ENCODE results near the gene UBE2V1. TPM values are rescaled to one million over a fixed set of nuclear protein-coding genes. Genes with fewer than 3 reads are reported as not detected.
A peak's percentile ranks its signal among the peaks of the same experiment; 100 is the strongest.

UBE2V1 gene
- total RNA-seq, 1 experiment from 2014 or later: 119 TPM

GRCh38 chr20:50096237-50096636, 16.7 kb downstream of the UBE2V1 start:
- BruUV-seq (replicated peaks): TSS peak; percentile 19
- Histone ChIP-seq H3K4me3 (ENCODE audit: low read length) (no peak overlapping the region), H3K27ac (ENCODE audit: low read length) (no peak overlapping the region), H3K9ac (ENCODE audit: low read length) (no peak overlapping the region), H3K4me1 (ENCODE audit: insufficient read depth, low read length) (no peaks in the 10 kb centered on the region), H3K9me3 (ENCODE audit: low read length) (no peaks in the 10 kb centered on the region), H3K79me2 (ENCODE audit: low read length) (peaks cover 93% of the 10 kb centered on the region), H3K36me3 (ENCODE audit: low read depth, low read length) (peaks cover 64% of the 10 kb centered on the region), H4K20me1 (ENCODE audit: low read length) (peaks cover 54% of the 10 kb centered on the region), H3K9me2 (replicated peaks; ENCODE audit: low read length) (no peaks in the 10 kb centered on the region), H3K27me3 (ENCODE audit: low read length) (no peaks in the 10 kb centered on the region), H2AFZ (ENCODE audit: low read length) (no peak overlapping the region), H3F3A (ENCODE audit: low read length, unreplicated experiment) (no peaks in the 10 kb centered on the region), H3K4me2 (ENCODE audit: low read length) (no peak overlapping the region)
- ChIA-PET CTCF (no interaction called here), POLR2A (ENCODE audit: unreplicated experiment) (no interaction called here)
- intact Hi-C loops (cut with micrococcal nuclease): no loop called here
- TF ChIP-seq EZH2phosphoT487 (IDR thresholded peaks at IDR 0.05; ENCODE audit: borderline replicate concordance, low read length) (no peak), CTCF (conservative IDR thresholded peaks at IDR 0.05; ENCODE audit: low read depth, low read length) (no peak), EZH2 (IDR thresholded peaks at IDR 0.05; ENCODE audit: low read length, unreplicated experiment) (no peak)
- DNase-seq (no peak), ATAC-seq (no peak)

DNA sequence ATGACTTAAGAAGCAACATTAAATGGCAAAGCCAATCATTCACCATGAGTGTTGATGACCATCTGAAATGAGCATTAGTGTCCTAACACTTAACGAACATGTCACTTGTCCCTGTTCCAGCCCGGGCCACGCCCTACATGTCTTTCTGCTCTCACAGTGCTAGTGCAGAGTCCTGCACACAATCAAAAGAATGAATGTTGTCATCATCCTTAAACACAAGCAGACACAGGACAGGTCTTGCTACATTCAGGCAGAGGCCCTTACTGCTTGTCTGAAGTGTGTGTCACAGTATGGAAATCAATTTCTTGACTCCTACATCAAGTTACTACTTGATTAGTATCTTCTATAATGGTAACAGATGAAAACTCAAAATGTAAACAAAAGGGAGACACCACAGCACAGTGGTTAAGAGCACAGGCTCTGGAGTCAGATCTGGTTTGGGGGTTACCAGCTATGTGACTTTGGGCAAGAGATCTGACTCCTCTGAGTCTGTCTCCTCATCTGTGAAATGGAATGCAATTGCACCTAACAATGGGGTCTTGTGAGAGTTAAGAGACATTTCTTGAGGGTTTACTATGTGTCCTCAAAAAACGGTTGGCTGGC, 17.4 kb downstream of the UBE2V1 start:
- no peak overlapping the region for H3K4me2 ChIP-seq (ENCODE audit: low read length)
- no peak overlapping the region for H3K4me3 ChIP-seq (ENCODE audit: low read length)
- TF ChIP-seq EZH2 (IDR thresholded peaks at IDR 0.05; ENCODE audit: low read length, unreplicated experiment) (no peak), CTCF (conservative IDR thresholded peaks at IDR 0.05; ENCODE audit: low read depth, low read length) (no peak), EZH2phosphoT487 (IDR thresholded peaks at IDR 0.05; ENCODE audit: borderline replicate concordance, low read length) (no peak)
- peaks cover 67% of the 10 kb centered on the region for H3K36me3 ChIP-seq (ENCODE audit: low read depth, low read length)
- DNase-seq (no peak), ATAC-seq (no peak)
- peaks cover 49% of the 10 kb centered on the region for H4K20me1 ChIP-seq (ENCODE audit: low read length)
- H3K27ac ChIP-seq (ENCODE audit: low read length): no peak overlapping the region
- H3K9ac ChIP-seq (ENCODE audit: low read length): no peak overlapping the region
- POLR2A ChIA-PET (ENCODE audit: unreplicated experiment): interaction anchor here (0.5 kb wide), 1 partner anchor 483 kb away, joined by 5 read pairs; no protein-coding TSS in a partner anchor
- H3K4me1 ChIP-seq (ENCODE audit: insufficient read depth, low read length): no peaks in the 10 kb centered on the region
- CTCF ChIA-PET: no interaction called here
- H2AFZ ChIP-seq (ENCODE audit: low read length): no peak overlapping the region
- no peaks in the 10 kb centered on the region for H3K9me3 ChIP-seq (ENCODE audit: low read length)
- H3K9me2 ChIP-seq (replicated peaks; ENCODE audit: low read length): no peaks in the 10 kb centered on the region
- H3K27me3 ChIP-seq (ENCODE audit: low read length): no peaks in the 10 kb centered on the region
- peaks cover 93% of the 10 kb centered on the region for H3K79me2 ChIP-seq (ENCODE audit: low read length)
- no peaks in the 10 kb centered on the region for H3F3A ChIP-seq (ENCODE audit: low read length, unreplicated experiment)
- intact Hi-C loops (cut with micrococcal nuclease): no loop called here
- no TSS peak for BruUV-seq (replicated peaks)

DNA sequence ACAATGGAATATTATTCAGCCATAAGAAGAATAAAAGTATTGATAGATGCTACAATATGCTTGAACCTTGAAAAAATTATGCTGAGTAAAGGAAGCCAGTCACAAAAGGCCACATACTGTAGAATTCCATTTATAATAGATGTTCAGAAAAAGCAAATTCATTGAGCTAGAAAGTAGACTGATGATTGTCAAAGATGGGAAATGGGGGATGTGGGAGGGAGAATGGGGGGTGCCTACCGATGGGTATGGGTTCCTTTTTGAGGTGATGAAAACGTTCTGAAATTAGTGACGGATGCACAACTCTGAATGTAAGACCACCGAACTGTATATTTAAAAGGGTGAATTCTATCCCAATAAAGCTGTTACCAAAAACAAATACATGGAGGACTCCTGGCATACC, 18.4 kb downstream of the UBE2V1 start:
- intact Hi-C loops (cut with micrococcal nuclease): no loop called here
- Histone ChIP-seq H2AFZ (ENCODE audit: low read length) (no peak overlapping the region), H3K79me2 (ENCODE audit: low read length) (peaks cover 93% of the 10 kb centered on the region), H3F3A (ENCODE audit: low read length, unreplicated experiment) (no peaks in the 10 kb centered on the region), H3K9ac (ENCODE audit: low read length) (no peak overlapping the region), H3K9me2 (replicated peaks; ENCODE audit: low read length) (no peaks in the 10 kb centered on the region), H3K9me3 (ENCODE audit: low read length) (no peaks in the 10 kb centered on the region), H3K4me3 (ENCODE audit: low read length) (no peak overlapping the region), H3K4me1 (ENCODE audit: insufficient read depth, low read length) (no peaks in the 10 kb centered on the region), H3K27me3 (ENCODE audit: low read length) (no peaks in the 10 kb centered on the region), H3K27ac (ENCODE audit: low read length) (no peak overlapping the region), H4K20me1 (ENCODE audit: low read length) (peaks cover 47% of the 10 kb centered on the region), H3K36me3 (ENCODE audit: low read depth, low read length) (peaks cover 73% of the 10 kb centered on the region), H3K4me2 (ENCODE audit: low read length) (no peak overlapping the region)
- DNase-seq: no peak
- POLR2A ChIA-PET (ENCODE audit: unreplicated experiment): no interaction called here
- no TSS peak for BruUV-seq (replicated peaks)
- CTCF ChIA-PET: no interaction called here
- no peak for ATAC-seq
- TF ChIP-seq EZH2phosphoT487 (IDR thresholded peaks at IDR 0.05; ENCODE audit: borderline replicate concordance, low read length): no peak
- TF ChIP-seq CTCF (conservative IDR thresholded peaks at IDR 0.05; ENCODE audit: low read depth, low read length): no peak
- TF ChIP-seq EZH2 (IDR thresholded peaks at IDR 0.05; ENCODE audit: low read length, unreplicated experiment): no peak
